NT2/D1 (cell line): Measurements from ENCODE around the gene RPS6KA4.

Experiments used
- SUZ12 ChIP-seq: IDR thresholded peaks from 2 replicates; pipeline ENCODE4 v1.6.1; 2011; ENCODE audit not compliant: insufficient read length, insufficient read depth; ENCODE audit errors: extremely low read depth
- YY1 ChIP-seq: IDR thresholded peaks from 2 replicates; pipeline ENCODE4 v1.6.1; 2011; ENCODE audit not compliant: insufficient read length, insufficient read depth
- ZNF274 ChIP-seq: IDR thresholded peaks from 2 replicates; pipeline ENCODE4 v1.6.1; 2011; ENCODE audit warnings: mild to moderate bottlenecking, low read depth, low read length

DNA sequence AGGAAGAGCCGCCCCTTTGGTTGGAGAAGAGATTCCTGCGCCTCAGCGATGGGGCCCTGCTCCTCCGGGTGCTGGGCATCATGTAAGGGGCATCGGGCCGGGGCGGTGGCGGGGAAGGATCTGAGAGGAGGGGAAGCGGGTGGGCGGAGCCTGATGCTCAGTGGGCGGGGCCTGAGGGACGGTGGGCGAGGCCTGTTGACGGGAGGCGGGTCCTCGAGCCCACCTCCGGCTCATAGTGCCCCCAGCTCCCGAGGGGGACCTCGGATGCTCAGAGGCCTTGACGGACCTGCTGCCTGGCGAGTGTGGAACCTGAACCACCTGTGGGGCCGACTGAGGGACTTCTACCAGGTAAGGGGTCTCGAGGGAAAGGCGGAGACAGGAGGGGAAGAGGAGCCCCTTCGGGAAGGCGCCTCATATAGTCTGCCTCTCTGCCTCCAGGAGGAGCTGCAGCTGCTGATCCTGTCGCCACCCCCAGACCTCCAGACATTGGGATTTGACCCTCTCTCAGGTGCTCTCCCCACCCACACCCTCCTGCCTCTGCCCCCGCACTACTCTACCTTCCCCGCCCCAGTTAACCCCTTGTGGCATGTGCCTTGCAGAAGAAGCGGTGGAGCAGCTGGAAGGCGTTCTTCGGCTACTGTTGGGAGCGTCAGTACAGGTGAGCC is 18.2 kb upstream of the RPS6KA4 start:
- TF ChIP-seq SUZ12 (no peak), ZNF274 (no peak), YY1 (no peak)
